ENCODE measurements around the gene IGFL1. TPM values are rescaled to one million over a fixed set of nuclear protein-coding genes. Genes with fewer than 3 reads are reported as not detected.

The IGFL1 gene
- total RNA-seq, 1 donor from 2014 or later: not detected

- no peaks in the 10 kb centered on the region for H3K9me3 Mint-ChIP-seq (ENCODE audit: unreplicated experiment)
- no peak overlapping the region for H3K4me3 Mint-ChIP-seq (ENCODE audit: unreplicated experiment)
- no peak overlapping the region for H3K27ac Mint-ChIP-seq (ENCODE audit: unreplicated experiment)
- no peaks in the 10 kb centered on the region for H3K4me1 Mint-ChIP-seq (ENCODE audit: unreplicated experiment)
- no peak for DNase-seq (ENCODE audit: low spot score)
- H3K36me3 Mint-ChIP-seq (ENCODE audit: low read depth, unreplicated experiment): no peaks in the 10 kb centered on the region
- H3K27me3 Mint-ChIP-seq (ENCODE audit: unreplicated experiment): peaks cover 1% of the 10 kb centered on the region
- TF ChIP-seq CTCF (IDR thresholded peaks at IDR 0.05; ENCODE audit: unreplicated experiment): no peak
These were observed 26.4 kb upstream of the IGFL1 start for GRCh38 chr19:46202872-46203860.

DNA sequence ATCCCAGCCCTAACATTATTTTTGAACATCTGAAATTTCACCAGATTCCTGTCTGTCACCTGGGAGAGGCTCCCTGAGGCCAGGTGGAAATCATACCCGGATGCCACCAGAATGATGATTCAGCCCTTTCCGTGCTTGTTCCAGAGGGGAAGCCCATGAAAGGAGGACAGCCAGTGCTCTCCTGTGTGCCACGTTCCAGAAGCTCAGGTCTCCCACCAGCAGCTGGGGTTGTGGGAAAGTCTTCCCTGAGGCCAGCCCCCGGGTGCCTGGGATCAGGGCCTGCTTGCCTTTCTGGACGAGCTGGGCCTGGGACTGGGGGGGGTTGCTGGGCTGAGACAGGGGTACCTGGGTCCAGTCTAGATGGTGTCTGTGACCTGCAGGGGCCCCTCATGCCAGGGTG, 25.5 kb upstream of the IGFL1 start:
- TF ChIP-seq CTCF (IDR thresholded peaks at IDR 0.05; ENCODE audit: unreplicated experiment): no peak
- no peak overlapping the region for H3K4me3 Mint-ChIP-seq (ENCODE audit: unreplicated experiment)
- no peaks in the 10 kb centered on the region for H3K36me3 Mint-ChIP-seq (ENCODE audit: low read depth, unreplicated experiment)
- H3K27me3 Mint-ChIP-seq (ENCODE audit: unreplicated experiment): peaks cover 3% of the 10 kb centered on the region
- H3K9me3 Mint-ChIP-seq (ENCODE audit: unreplicated experiment): no peaks in the 10 kb centered on the region
- no peaks in the 10 kb centered on the region for H3K4me1 Mint-ChIP-seq (ENCODE audit: unreplicated experiment)
- no peak for DNase-seq (ENCODE audit: low spot score)
- H3K27ac Mint-ChIP-seq (ENCODE audit: unreplicated experiment): no peak overlapping the region

- H3K36me3 Mint-ChIP-seq (ENCODE audit: low read depth, unreplicated experiment): no peaks in the 10 kb centered on the region
- H3K4me3 Mint-ChIP-seq (ENCODE audit: unreplicated experiment): no peak overlapping the region
- H3K27me3 Mint-ChIP-seq (ENCODE audit: unreplicated experiment): peaks cover 3% of the 10 kb centered on the region
- no peaks in the 10 kb centered on the region for H3K9me3 Mint-ChIP-seq (ENCODE audit: unreplicated experiment)
- no peak for TF ChIP-seq CTCF (IDR thresholded peaks at IDR 0.05; ENCODE audit: unreplicated experiment)
- no peak for DNase-seq (ENCODE audit: low spot score)
- no peak overlapping the region for H3K27ac Mint-ChIP-seq (ENCODE audit: unreplicated experiment)
- peaks cover 6% of the 10 kb centered on the region for H3K4me1 Mint-ChIP-seq (ENCODE audit: unreplicated experiment)
These were observed 24.2 kb upstream of the IGFL1 start for GRCh38 chr19:46205183-46205984.

GRCh38 chr19:46206176-46206575, 23.4 kb upstream of the IGFL1 start:
- peaks cover 4% of the 10 kb centered on the region for H3K27me3 Mint-ChIP-seq (ENCODE audit: unreplicated experiment)
- H3K9me3 Mint-ChIP-seq (ENCODE audit: unreplicated experiment): no peaks in the 10 kb centered on the region
- no peak overlapping the region for H3K4me3 Mint-ChIP-seq (ENCODE audit: unreplicated experiment)
- H3K4me1 Mint-ChIP-seq (ENCODE audit: unreplicated experiment): peaks cover 7% of the 10 kb centered on the region
- no peaks in the 10 kb centered on the region for H3K36me3 Mint-ChIP-seq (ENCODE audit: low read depth, unreplicated experiment)
- H3K27ac Mint-ChIP-seq (ENCODE audit: unreplicated experiment): no peak overlapping the region
- DNase-seq (ENCODE audit: low spot score): no peak
- TF ChIP-seq CTCF (IDR thresholded peaks at IDR 0.05; ENCODE audit: unreplicated experiment): no peak
